Thyroid gland (tissue), 4 donors: ENCODE data around the gene LIN37.

Source experiments
- CTCF ChIP-seq, 6 experiments: fragments of 200-600 bp in 3 of 6; fragments of 450-650 bp in 3 of 6; sonication (generic) in 3 of 6; IDR thresholded peaks; one replicate each; pipeline ENCODE4 v1.5.1; 2016 to 2019; ENCODE audit warnings: antibody characterized with exemption in 6 of 6, mild to moderate bottlenecking in 2 of 6, inconsistent platforms in 1 of 6, moderate library complexity in 1 of 6
- POLR2A ChIP-seq, 2 donors: fragments of 450-650 bp; IDR thresholded peaks; one replicate each; pipeline ENCODE4 v1.6.1; 2017; ENCODE audit warnings: antibody characterized with exemption in 2 of 2, mild to moderate bottlenecking in 2 of 2, moderate library complexity in 1 of 2

- TF ChIP-seq CTCF (IDR thresholded peaks at IDR 0.05) = no peak
- TF ChIP-seq POLR2A (IDR thresholded peaks at IDR 0.05) = no peak
Observed at GRCh38 chr19:35713904-35714495, 34.4 kb upstream of the LIN37 start.
